ENCODE data around the gene PTGES3. TPM values are rescaled to one million over a fixed set of nuclear protein-coding genes. Genes with fewer than 3 reads are reported as not detected.
A peak's percentile ranks its signal among the peaks of the same experiment; 100 is the strongest.

The PTGES3 gene
- total and polyA plus RNA-seq, 2 experiments from 2014 or later = 82.2 to 210 TPM

GRCh38 chr12:56616244-56616643 lies 71.8 kb downstream of the PTGES3 start:
- no peaks in the 10 kb centered on the region for H3K9me3 ChIP-seq (ENCODE audit: low read depth)
- no peaks in the 10 kb centered on the region for H3K27me3 ChIP-seq
- peaks cover 37% of the 10 kb centered on the region for H3K4me1 ChIP-seq (ENCODE audit: low read depth)
- H3K4me3 ChIP-seq = peak overlapping the region; percentile 6
- no peak for TF ChIP-seq CTCF (IDR thresholded peaks at IDR 0.05; ENCODE audit: low read depth, low read length)
- peak overlapping the region; percentile 85 for H3K27ac ChIP-seq
- DNase-seq (ENCODE audit: low read depth in 1 of 2, low spot score in 1 of 2) = peak in 1 of 2 donors; percentile 48
- H3K36me3 ChIP-seq = peaks cover 50% of the 10 kb centered on the region

GRCh38 chr12:56614627-56615026 lies 73.5 kb downstream of the PTGES3 start:
- no peak for TF ChIP-seq CTCF (IDR thresholded peaks at IDR 0.05; ENCODE audit: low read depth, low read length)
- peak overlapping the region; percentile 85 for H3K27ac ChIP-seq
- no peak for DNase-seq (ENCODE audit: low read depth in 1 of 2, low spot score in 1 of 2)
- H3K27me3 ChIP-seq = no peaks in the 10 kb centered on the region
- H3K4me3 ChIP-seq = no peak overlapping the region
- H3K36me3 ChIP-seq = peaks cover 63% of the 10 kb centered on the region
- peaks cover 37% of the 10 kb centered on the region for H3K4me1 ChIP-seq (ENCODE audit: low read depth)
- no peaks in the 10 kb centered on the region for H3K9me3 ChIP-seq (ENCODE audit: low read depth)

Other genes with a start within 250 kb of the PTGES3 start
- 12.8 and 19.6 TPM in 2 replicates for gene TIMELESS, start 238.9 kb downstream of the PTGES3 start, total RNA-seq
- 22.7 and 28.5 TPM in 2 replicates for gene TIMELESS, start 238.9 kb downstream of the PTGES3 start, polyA plus RNA-seq
- not detected in 2 replicates for gene MIP, start 233.6 kb downstream of the PTGES3 start, total RNA-seq
- 0.29 and 1.4 TPM in 2 replicates for gene MIP, start 233.6 kb downstream of the PTGES3 start, polyA plus RNA-seq
- gene SPRYD4, start 219.7 kb downstream of the PTGES3 start, total RNA-seq = 3.6 and 4.9 TPM in 2 replicates
- 4.4 and 5.3 TPM in 2 replicates for gene SPRYD4, start 219.7 kb downstream of the PTGES3 start, polyA plus RNA-seq
- gene GLS2, start 200.1 kb downstream of the PTGES3 start, total RNA-seq = 1.3 and 1.4 TPM in 2 replicates
- gene GLS2, start 200.1 kb downstream of the PTGES3 start, polyA plus RNA-seq = 1.2 and 1.3 TPM in 2 replicates
- 8.5 and 11.4 TPM in 2 replicates for gene RBMS2, start 166.5 kb downstream of the PTGES3 start, total RNA-seq
- gene RBMS2, start 166.5 kb downstream of the PTGES3 start, polyA plus RNA-seq = 13.1 and 14.6 TPM in 2 replicates
- 72.4 and 153 TPM in 2 replicates for gene BAZ2A, start 58.0 kb downstream of the PTGES3 start, total RNA-seq
- gene BAZ2A, start 58.0 kb downstream of the PTGES3 start, polyA plus RNA-seq = 65.0 and 104 TPM in 2 replicates
- 1,322 and 1,661 TPM in 2 replicates for gene ATP5F1B, start 42.3 kb downstream of the PTGES3 start, total RNA-seq
- gene ATP5F1B, start 42.3 kb downstream of the PTGES3 start, polyA plus RNA-seq = 3,161 and 3,964 TPM in 2 replicates
- 916 and 1,196 TPM in 2 replicates for gene NACA, start 37.0 kb upstream of the PTGES3 start, total RNA-seq
- 871 and 891 TPM in 2 replicates for gene NACA, start 37.0 kb upstream of the PTGES3 start, polyA plus RNA-seq
- 6.0 and 9.9 TPM in 2 replicates for gene PRIM1, start 64.0 kb upstream of the PTGES3 start, total RNA-seq
- 15.4 and 17.8 TPM in 2 replicates for gene PRIM1, start 64.0 kb upstream of the PTGES3 start, polyA plus RNA-seq
- 0.53 and 1.9 TPM in 2 replicates for gene HSD17B6, start 75.0 kb upstream of the PTGES3 start, total RNA-seq
- gene HSD17B6, start 75.0 kb upstream of the PTGES3 start, polyA plus RNA-seq = 0.64 TPM in 1 of 2 replicates, not detected in the other
- gene SDR9C7, start 246.1 kb upstream of the PTGES3 start, total RNA-seq = 0.14 and 1.3 TPM in 2 replicates
- 0.07 and 1.2 TPM in 2 replicates for gene SDR9C7, start 246.1 kb upstream of the PTGES3 start, polyA plus RNA-seq

All from cardiac muscle cell (in vitro differentiated cells and primary cell).